ENCODE data around the gene BBS9. TPM values are rescaled to one million over a fixed set of nuclear protein-coding genes. Genes with fewer than 3 reads are reported as not detected.

Gene BBS9
- total and polyA plus RNA-seq, 2 donors (not counting 3 experiments of a cell fraction or from before 2014, with no cell fraction given) = 5.7 to 17.4 TPM

GRCh38 chr7:33145156-33145555 is 15.8 kb downstream of the BBS9 start:
- dilution Hi-C loops (cut with MboI; ENCODE audit: extremely low pct_ligation_motif_present, low sequenced_read_pairs) = no loop called here
- TF ChIP-seq POLR2AphosphoS5 (IDR thresholded peaks at IDR 0.05; ENCODE audit: insufficient read depth, low read depth, low read length) (no peak), MAX (IDR thresholded peaks at IDR 0.05; ENCODE audit: insufficient read depth, insufficient read length) (no peak), FOS (IDR thresholded peaks at IDR 0.05; ENCODE audit: borderline replicate concordance, insufficient read depth, low read length) (no peak), POLR2A (IDR thresholded peaks at IDR 0.05; ENCODE audit: low read depth, low read length) (no peak), CTCF (IDR thresholded peaks at IDR 0.05; ENCODE audit: extremely low read depth in 1 of 2, insufficient read depth in 1 of 2, low read depth in 1 of 2, low read length in 2 of 2) (no peak), MYC (IDR thresholded peaks at IDR 0.05; ENCODE audit: low read depth, low read length) (no peak), JUN (IDR thresholded peaks at IDR 0.05; ENCODE audit: borderline replicate concordance, insufficient read depth, insufficient read length, low read depth) (no peak), EZH2 (IDR thresholded peaks at IDR 0.05; ENCODE audit: borderline replicate concordance, low read depth, low read length, severe bottlenecking) (no peak), GATA2 (IDR thresholded peaks at IDR 0.05; ENCODE audit: insufficient read depth, insufficient read length, low read depth, low read length) (no peak)
- no peak for FAIRE-seq

More at GRCh38 chr7:33145156-33145555, 15.8 kb downstream of the BBS9 start:
- Histone ChIP-seq H3K4me1 (ENCODE audit: control insufficient read depth, extremely low read depth, insufficient read depth, low read length) (no peaks in the 10 kb centered on the region), H3K9me3 (replicated peaks; ENCODE audit: control insufficient read depth, insufficient read depth, low read length) (no peaks in the 10 kb centered on the region), H3K36me3 (ENCODE audit: control insufficient read depth in 2 of 2, extremely low read depth in 1 of 2, insufficient read depth in 2 of 2, low read length in 2 of 2) (no peaks in the 10 kb centered on the region), H3K4me3 (replicated peaks in 1 of 3; ENCODE audit: insufficient read depth in 1 of 3, low read depth in 1 of 3, low read length in 3 of 3) (no peak overlapping the region), H3K9me1 (replicated peaks; ENCODE audit: control insufficient read depth, extremely low read depth, insufficient read depth, low read length) (no peaks in the 10 kb centered on the region), H4K20me1 (replicated peaks; ENCODE audit: control insufficient read depth, extremely low read depth, insufficient read depth, low read length) (no peaks in the 10 kb centered on the region), H3K4me2 (ENCODE audit: insufficient read depth, low read length) (no peak overlapping the region), H3K27me3 (ENCODE audit: control insufficient read depth in 2 of 2, insufficient read depth in 2 of 2, low read length in 2 of 2) (no peaks in the 10 kb centered on the region), H3K9ac (replicated peaks; ENCODE audit: extremely low read depth, insufficient read depth, low read length) (no peak overlapping the region), H3K79me2 (ENCODE audit: control insufficient read depth, insufficient read depth, low read length) (no peaks in the 10 kb centered on the region), H3K27ac (ENCODE audit: insufficient read depth, low read depth, low read length) (no peak overlapping the region), H2AFZ (ENCODE audit: low read depth, low read length) (no peak overlapping the region)
- DNase-seq (ENCODE audit: low read depth, low spot score) = no peak
- CTCF ChIA-PET = no interaction called here
- POLR2A ChIA-PET = no interaction called here
- no TSS peak for BruUV-seq (replicated peaks)
- intact Hi-C loops (cut with micrococcal nuclease) = no loop called here

All from endothelial cell of umbilical vein (primary cell).